Activated CD8-positive, alpha-beta T cell treated with anti-CD3 and anti-CD28 coated beads for 36 hours (primary cell): ENCODE data around the gene B3GNT5. TPM values are rescaled to one million over a fixed set of nuclear protein-coding genes. Genes with fewer than 3 reads are reported as not detected.
A peak's percentile ranks its signal among the peaks of the same experiment; 100 is the strongest.

Experiments
- ATAC-seq: fragments of 200-7000 bp; cut with Tn5 transposase; one replicate; pipeline ENCODE4 v1.10.0; 2021; ENCODE audit warnings: mild to moderate bottlenecking, moderate library complexity
- CTCF ChIA-PET: fragments of 350-600 bp; sonication (Branson Sonifier 250); formaldehyde crosslinking; loops from one replicate; lab custom pipeline; 2021; ENCODE audit warnings: antibody characterized with exemption; lab: Charles Lee
- POLR2A ChIA-PET: fragments of 350-600 bp; sonication (Branson Sonifier 250); formaldehyde crosslinking; loops from one replicate; lab custom pipeline; 2021; ENCODE audit warnings: antibody characterized with exemption; lab: Charles Lee
- DNase-seq: peaks from one replicate; pipeline ENCODE4 v3.0.0-alpha.2; 2020
- H3K27ac Mint-ChIP-seq: one replicate; pipeline ENCODE4 v1.8.0; 2021; ENCODE audit warnings: mild to moderate bottlenecking, mixed read lengths
- H3K27me3 Mint-ChIP-seq: one replicate; pipeline ENCODE4 v1.8.0; 2021; ENCODE audit warnings: mixed read lengths
- H3K36me3 Mint-ChIP-seq: one replicate; pipeline ENCODE4 v1.8.0; 2021; ENCODE audit warnings: low read depth, mixed read lengths
- H3K4me1 Mint-ChIP-seq: one replicate; pipeline ENCODE4 v1.8.0; 2021; ENCODE audit warnings: low read depth, mixed read lengths
- H3K4me3 Mint-ChIP-seq: one replicate; pipeline ENCODE4 v1.8.0; 2021; ENCODE audit warnings: mild to moderate bottlenecking, moderate library complexity, mixed read lengths
- H3K9me3 Mint-ChIP-seq: one replicate; pipeline ENCODE4 v1.8.0; 2021; ENCODE audit warnings: mixed read lengths
- CTCF ChIP-seq: fragments of 200-600 bp; IDR thresholded peaks from one replicate; pipeline ENCODE4 v1.8.0; 2022; ENCODE audit warnings: antibody characterized with exemption, mild to moderate bottlenecking
- intact Hi-C: fragments of 100-400 bp; cut with micrococcal nuclease; formaldehyde crosslinking; loops from one replicate; pipeline ENCODE4 v1.10.0; 2022
- total RNA-seq, 2 experiments: library from RNA; stranded (reverse); gene quantifications; one replicate each; pipeline ENCODE4 v1.2.3, GENCODE V29; 2021

The B3GNT5 gene
- total RNA-seq, 2 experiments from 2014 or later, result 25.8 to 26.1 TPM

GRCh38 chr3:183265157-183265642, 12.1 kb downstream of the B3GNT5 start:
- ChIA-PET POLR2A (interaction anchor here (0.6 to 2.1 kb wide), 10 partner anchors 10 to 114 kb away, joined by 3 to 19 read pairs (median 4); partner anchors contain the start of gene B3GNT5), CTCF (interaction anchor here (1.2 to 3.1 kb wide), 5 partner anchors 8 to 117 kb away, joined by 3 to 21 read pairs (median 7); no protein-coding TSS in a partner anchor)
- Mint-ChIP-seq H3K9me3 (no peaks in the 10 kb centered on the region), H3K27ac (no peak overlapping the region), H3K27me3 (no peaks in the 10 kb centered on the region), H3K4me3 (no peak overlapping the region), H3K36me3 (peaks cover 36% of the 10 kb centered on the region), H3K4me1 (peaks cover 28% of the 10 kb centered on the region)
- ATAC-seq, result no peak
- TF ChIP-seq CTCF, result no peak
- peak; percentile 31 for DNase-seq
- intact Hi-C loops, result loop anchor here (5.0 kb wide), 1 partner anchor 112 kb away; no protein-coding TSS in a partner anchor

- H3K27me3 Mint-ChIP-seq, result no peaks in the 10 kb centered on the region
- no peak for TF ChIP-seq CTCF
- no peak overlapping the region for H3K4me3 Mint-ChIP-seq
- ChIA-PET CTCF (interaction anchor here (1.2 to 3.1 kb wide), 5 partner anchors 9 to 116 kb away, joined by 3 to 21 read pairs (median 7); no protein-coding TSS in a partner anchor), POLR2A (interaction anchor here (0.6 to 2.1 kb wide), 11 partner anchors 9 to 114 kb away, joined by 3 to 19 read pairs (median 4); partner anchors contain the start of gene B3GNT5)
- H3K9me3 Mint-ChIP-seq, result no peaks in the 10 kb centered on the region
- DNase-seq (peak; percentile 80), ATAC-seq (peak; percentile 93)
- no peak overlapping the region for H3K27ac Mint-ChIP-seq
- H3K4me1 Mint-ChIP-seq, result peaks cover 28% of the 10 kb centered on the region
- peaks cover 37% of the 10 kb centered on the region for H3K36me3 Mint-ChIP-seq
- intact Hi-C loops, result loop anchor here (1.0 to 5.0 kb wide), 2 partner anchors 19 to 111 kb away; no protein-coding TSS in a partner anchor
Measured at GRCh38 chr3:183265834-183266417, 12.9 kb downstream of the B3GNT5 start.

GRCh38 chr3:183266454-183266853, 13.4 kb downstream of the B3GNT5 start:
- H3K27ac Mint-ChIP-seq, result no peak overlapping the region
- peaks cover 28% of the 10 kb centered on the region for H3K4me1 Mint-ChIP-seq
- intact Hi-C loops, result loop anchor here (1.0 to 5.0 kb wide), 2 partner anchors 19 to 111 kb away; no protein-coding TSS in a partner anchor
- H3K27me3 Mint-ChIP-seq, result no peaks in the 10 kb centered on the region
- H3K36me3 Mint-ChIP-seq, result peaks cover 39% of the 10 kb centered on the region
- H3K4me3 Mint-ChIP-seq, result no peak overlapping the region
- ChIA-PET POLR2A (interaction anchor here (0.6 to 2.0 kb wide), 6 partner anchors 8 to 104 kb away, joined by 3 to 19 read pairs (median 4); partner anchors contain the start of gene B3GNT5), CTCF (interaction anchor here (1.2 to 3.1 kb wide), 4 partner anchors 9 to 116 kb away, joined by 3 to 21 read pairs (median 10); no protein-coding TSS in a partner anchor)
- no peak for TF ChIP-seq CTCF
- DNase-seq (peak; percentile 43), ATAC-seq (peak; percentile 67)
- H3K9me3 Mint-ChIP-seq, result no peaks in the 10 kb centered on the region

GRCh38 chr3:183267140-183267539, 14.1 kb downstream of the B3GNT5 start:
- intact Hi-C loops, result loop anchor here (5.0 kb wide), 1 partner anchor 110 kb away; no protein-coding TSS in a partner anchor
- Mint-ChIP-seq H3K9me3 (no peaks in the 10 kb centered on the region), H3K27me3 (no peaks in the 10 kb centered on the region), H3K4me3 (no peak overlapping the region), H3K27ac (no peak overlapping the region), H3K36me3 (peaks cover 41% of the 10 kb centered on the region), H3K4me1 (peaks cover 28% of the 10 kb centered on the region)
- ATAC-seq (no peak), DNase-seq (no peak)
- ChIA-PET POLR2A (interaction anchor here (1.1 to 1.5 kb wide), 2 partner anchors 13 to 17 kb away, joined by 3 to 6 read pairs; no protein-coding TSS in a partner anchor), CTCF (interaction anchor here (3.1 kb wide), 1 partner anchor 115 kb away, joined by 21 read pairs; no protein-coding TSS in a partner anchor)
- TF ChIP-seq CTCF, result no peak
